ENCODE data around the gene GANAB. TPM values are rescaled to one million over a fixed set of nuclear protein-coding genes. Genes with fewer than 3 reads are reported as not detected.

GANAB gene
- total and polyA plus RNA-seq, 2 experiments from 2014 or later = 82.3 to 272 TPM

GRCh38 chr11:62682518-62682917 lies 36.1 kb upstream of the GANAB start:
- ATAC-seq = no peak
- Mint-ChIP-seq H3K36me3 (ENCODE audit: low read depth) (peaks cover 8% of the 10 kb centered on the region), H3K27me3 (ENCODE audit: insufficient read depth, low read depth, poor library complexity) (peaks cover 6% of the 10 kb centered on the region), H3K9me3 (no peaks in the 10 kb centered on the region), H3K4me3 (no peak overlapping the region), H3K27ac (no peak overlapping the region), H3K4me1 (peaks cover 13% of the 10 kb centered on the region)
- DNase-seq (ENCODE audit: low spot score) = no peak
- H3K79me2 ChIP-seq (replicated peaks; ENCODE audit: insufficient read depth) = peaks cover 10% of the 10 kb centered on the region
- no peak overlapping the region for H3K4me3 ChIP-seq
- H3K36me3 ChIP-seq (ENCODE audit: insufficient read depth) = no peaks in the 10 kb centered on the region
- H2AFZ ChIP-seq = no peak overlapping the region
- TF ChIP-seq EZH2 (IDR thresholded peaks at IDR 0.05; ENCODE audit: low read depth, unreplicated experiment) = no peak
- no peak overlapping the region for H3K27ac ChIP-seq (ENCODE audit: low read depth)
- no peaks in the 10 kb centered on the region for H3K9me2 ChIP-seq (ENCODE audit: insufficient read depth)
- no peaks in the 10 kb centered on the region for H4K20me1 ChIP-seq (replicated peaks; ENCODE audit: insufficient read depth)
- H3F3A ChIP-seq (replicated peaks; ENCODE audit: low read depth) = peaks cover 9% of the 10 kb centered on the region
- H3K4me1 ChIP-seq (ENCODE audit: insufficient read depth) = peaks cover 8% of the 10 kb centered on the region
- H3K4me2 ChIP-seq = no peak overlapping the region
- H3K27me3 ChIP-seq (ENCODE audit: insufficient read depth) = peaks cover 6% of the 10 kb centered on the region

- TF ChIP-seq EZH2 (IDR thresholded peaks at IDR 0.05; ENCODE audit: low read depth, unreplicated experiment) (no peak), CTCF (conservative IDR thresholded peaks at IDR 0.05; ENCODE audit: low read depth in 2 of 2) (peak; percentile 28 to 50; a peak in 2 of 4 replicates)
- Histone ChIP-seq H3K4me3 (no peak overlapping the region), H3K79me2 (replicated peaks; ENCODE audit: insufficient read depth) (peaks cover 14% of the 10 kb centered on the region), H3K27me3 (ENCODE audit: insufficient read depth) (no peaks in the 10 kb centered on the region), H3K36me3 (ENCODE audit: insufficient read depth) (no peaks in the 10 kb centered on the region), H2AFZ (peak overlapping the region; percentile 73), H3K9me2 (ENCODE audit: insufficient read depth) (no peaks in the 10 kb centered on the region), H3K4me2 (no peak overlapping the region), H3F3A (replicated peaks; ENCODE audit: low read depth) (peaks cover 22% of the 10 kb centered on the region), H4K20me1 (replicated peaks; ENCODE audit: insufficient read depth) (no peaks in the 10 kb centered on the region), H3K4me1 (ENCODE audit: insufficient read depth) (peaks cover 11% of the 10 kb centered on the region), H3K27ac (ENCODE audit: low read depth) (0 out of 2 replicates have a peak overlapping the region, but pooled peaks have one; percentile 1)
- H3K9me3 Mint-ChIP-seq = no peaks in the 10 kb centered on the region
- DNase-seq (ENCODE audit: low spot score) (peak; percentile 49), ATAC-seq (peak; percentile 51)
- H3K27me3 Mint-ChIP-seq (ENCODE audit: insufficient read depth, low read depth, poor library complexity) = peaks cover 5% of the 10 kb centered on the region
- peak overlapping the region; percentile 74 for H3K27ac Mint-ChIP-seq
- H3K36me3 Mint-ChIP-seq (ENCODE audit: low read depth) = peaks cover 23% of the 10 kb centered on the region
- H3K4me3 Mint-ChIP-seq = no peak overlapping the region
- H3K4me1 Mint-ChIP-seq = peaks cover 20% of the 10 kb centered on the region
Observed at GRCh38 chr11:62680825-62681240, 34.4 kb upstream of the GANAB start.

- Histone ChIP-seq H3K27ac (ENCODE audit: low read depth) (peak within 1 kb of the TSS; percentile 69), H3K4me3 (peak within 1 kb of the TSS; percentile 99), H2AFZ (peak within 1 kb of the TSS; percentile 87), H3K27me3 (ENCODE audit: insufficient read depth) (no peaks in the 10 kb centered on the region), H3K4me1 (ENCODE audit: insufficient read depth) (peaks cover 11% of the 10 kb centered on the region), H3F3A (replicated peaks; ENCODE audit: low read depth) (peaks cover 22% of the 10 kb centered on the region), H3K79me2 (replicated peaks; ENCODE audit: insufficient read depth) (peaks cover 17% of the 10 kb centered on the region), H3K4me2 (peak within 1 kb of the TSS; percentile 98), H3K36me3 (ENCODE audit: insufficient read depth) (no peaks in the 10 kb centered on the region), H3K9me2 (ENCODE audit: insufficient read depth) (no peaks in the 10 kb centered on the region), H4K20me1 (replicated peaks; ENCODE audit: insufficient read depth) (no peaks in the 10 kb centered on the region)
- Mint-ChIP-seq H3K9me3 (no peaks in the 10 kb centered on the region), H3K27ac (peak within 1 kb of the TSS; percentile 95), H3K36me3 (ENCODE audit: low read depth) (peaks cover 34% of the 10 kb centered on the region), H3K4me3 (peak within 1 kb of the TSS; percentile 80), H3K4me1 (peaks cover 20% of the 10 kb centered on the region), H3K27me3 (ENCODE audit: insufficient read depth, low read depth, poor library complexity) (peaks cover 7% of the 10 kb centered on the region)
- ATAC-seq = peak; percentile 89
- peak; percentile 92 for DNase-seq (ENCODE audit: low spot score)
- TF ChIP-seq EZH2phosphoT487 (IDR thresholded peaks at IDR 0.05; ENCODE audit: unreplicated experiment) = no peak
- no peak for TF ChIP-seq CTCF (conservative IDR thresholded peaks at IDR 0.05; ENCODE audit: low read depth in 2 of 2)
- TF ChIP-seq ETS1 (IDR thresholded peaks at IDR 0.05) = peak; percentile 83; the same call in 1 of the 2 replicates
- peak; percentile 34; the same call in 1 of the 2 replicates for TF ChIP-seq CREB1 (CRISPR knock-in tag; IDR thresholded peaks at IDR 0.05; ENCODE audit: low read depth)
- peak; percentile 77 for TF ChIP-seq POLR2AphosphoS5 (IDR thresholded peaks at IDR 0.05; ENCODE audit: low read depth)
Observed at GRCh38 chr11:62678770-62679696, 32.6 kb upstream of the GANAB start, which contains the start of gene UBXN1. Gene UBXN1 (minus strand): TSS chr11:62679073. CDS start chr11:62678923, 150 bp downstream.

All from GM23338 (cell line).